Naive thymus-derived CD4-positive, alpha-beta T cell (primary cell): Measurements from ENCODE around the gene PRR16. TPM values are rescaled to one million over a fixed set of nuclear protein-coding genes. Genes with fewer than 3 reads are reported as not detected.

Experiments used
- ATAC-seq: fragments of 150-1000 bp; cut with Tn5 transposase; 2 replicates; pipeline ENCODE4 v1.10.0; 2021; ENCODE audit warnings: mild to moderate bottlenecking, moderate library complexity
- CTCF ChIA-PET: fragments of 350-600 bp; sonication (Branson Sonifier 250); formaldehyde crosslinking; loops from one replicate; lab custom pipeline; 2021; ENCODE audit warnings: antibody characterized with exemption; lab: Charles Lee
- POLR2A ChIA-PET: fragments of 350-600 bp; sonication (Branson Sonifier 250); formaldehyde crosslinking; loops from one replicate; lab custom pipeline; 2021; ENCODE audit warnings: antibody characterized with exemption, inconsistent platforms; lab: Charles Lee
- DNase-seq, 9 donors: peaks; one replicate each; pipeline versions ENCODE4 v3.0.0 to v3.0.0-alpha.2; 2020 to 2022; ENCODE audit warnings: mixed read lengths in 1 of 9
- H3K27ac ChIP-seq: one replicate; pipeline ENCODE4 v1.7.0; 2013; ENCODE audit warnings: mild to moderate bottlenecking, low read depth, low read length, moderate library complexity
- H3K27me3 ChIP-seq, 2 donors: one replicate each; pipeline ENCODE4 v1.7.0; 2013; ENCODE audit warnings: low read length in 2 of 2, mild to moderate bottlenecking in 2 of 2, moderate library complexity in 2 of 2; ENCODE audit not compliant: control insufficient read depth in 2 of 2, insufficient read depth in 2 of 2
- H3K36me3 ChIP-seq, 3 experiments: 1 replicate in 2 of 3; 2 replicates in 1 of 3; pipeline ENCODE4 v1.7.0; 2013; ENCODE audit warnings: low read length in 3 of 3, mild to moderate bottlenecking in 3 of 3, moderate library complexity in 1 of 3; ENCODE audit not compliant: insufficient read depth in 3 of 3, control insufficient read depth in 2 of 3
- H3K4me1 ChIP-seq, 2 donors: one replicate each; pipeline ENCODE4 v1.7.0; 2013; ENCODE audit warnings: low read length in 2 of 2, mild to moderate bottlenecking in 2 of 2, moderate library complexity in 1 of 2; ENCODE audit not compliant: control insufficient read depth in 2 of 2, insufficient read depth in 2 of 2
- H3K4me3 ChIP-seq: 2 replicates; pipeline ENCODE4 v1.7.0; 2013; ENCODE audit warnings: mild to moderate bottlenecking, low read length
- H3K9me3 ChIP-seq, 3 experiments: 1 replicate in 2 of 3; 2 replicates in 1 of 3; pipeline ENCODE4 v1.7.0; 2013; ENCODE audit warnings: low read length in 3 of 3; ENCODE audit not compliant: control insufficient read depth in 2 of 3
- H3K27ac Mint-ChIP-seq, 9 donors: one replicate each; pipeline ENCODE4 v1.8.0; 2020 to 2022; ENCODE audit warnings: mixed read lengths in 9 of 9, mild to moderate bottlenecking in 8 of 9, moderate library complexity in 5 of 9, inconsistent platforms in 2 of 9
- H3K27me3 Mint-ChIP-seq, 5 donors: one replicate each; pipeline ENCODE4 v1.8.0; 2021 to 2022; ENCODE audit warnings: mixed read lengths in 5 of 5, mild to moderate bottlenecking in 1 of 5
- H3K36me3 Mint-ChIP-seq, 5 donors: one replicate each; pipeline ENCODE4 v1.8.0; 2020 to 2022; ENCODE audit warnings: mixed read lengths in 5 of 5, mild to moderate bottlenecking in 3 of 5, inconsistent platforms in 1 of 5
- H3K4me1 Mint-ChIP-seq, 7 donors: one replicate each; pipeline ENCODE4 v1.8.0; 2020 to 2022; ENCODE audit warnings: mixed read lengths in 7 of 7, mild to moderate bottlenecking in 3 of 7, inconsistent platforms in 1 of 7
- H3K4me3 Mint-ChIP-seq, 10 donors: one replicate each; pipeline ENCODE4 v1.8.0; 2020 to 2022; ENCODE audit warnings: mild to moderate bottlenecking in 10 of 10, mixed read lengths in 10 of 10, moderate library complexity in 6 of 10, inconsistent platforms in 2 of 10
- H3K9me3 Mint-ChIP-seq, 11 donors: one replicate each; pipeline ENCODE4 v1.8.0; 2020 to 2022; ENCODE audit warnings: mixed read lengths in 11 of 11, mild to moderate bottlenecking in 4 of 11, inconsistent platforms in 1 of 11, moderate library complexity in 1 of 11
- intact Hi-C, 2 donors: fragments of 100-400 bp; cut with micrococcal nuclease; formaldehyde crosslinking; loops; one replicate each; pipeline ENCODE4 v1.15.1; 2023
- polyA plus RNA-seq, 2 donors: library from polyadenylated mRNA; unstranded; fragments of 300-500 nt; fragmentation: Illumina TruSeq; gene quantifications; one replicate each; pipeline ENCODE4 v1.2.3, GENCODE V29; 2021
- total RNA-seq, 6 experiments: library from RNA in 5 of 6; stranded (reverse) in 5 of 6; gene quantifications; 1 replicate in 5 of 6; 2 replicates in 1 of 6; pipeline ENCODE4 v1.2.3 and lab custom pipeline; 2021 to 2026

PRR16 gene
- total and polyA plus RNA-seq, 7 experiments from 2014 or later = not detected

GRCh38 chr5:120682851-120683250 is 218.8 kb downstream of the PRR16 start:
- ChIA-PET CTCF (no interaction called here), POLR2A (no interaction called here)
- Histone ChIP-seq H3K27me3 (no peaks in the 10 kb centered on the region), H3K36me3 (no peaks in the 10 kb centered on the region), H3K4me1 (no peaks in the 10 kb centered on the region), H3K4me3 (no peak overlapping the region), H3K27ac (no peak overlapping the region), H3K9me3 (no peaks in the 10 kb centered on the region)
- no peaks in the 10 kb centered on the region for H3K4me1 Mint-ChIP-seq
- intact Hi-C loops = no loop called here
- no peaks in the 10 kb centered on the region for H3K36me3 Mint-ChIP-seq
- DNase-seq = no peak
- H3K27ac Mint-ChIP-seq = no peak overlapping the region
- no peaks in the 10 kb centered on the region for H3K27me3 Mint-ChIP-seq
- H3K9me3 Mint-ChIP-seq = peaks cover 0 to 6% (median 2%) of the 10 kb centered on the region in 11 donors
- ATAC-seq = no peak
- H3K4me3 Mint-ChIP-seq = no peak overlapping the region

- no peaks in the 10 kb centered on the region for H3K4me1 Mint-ChIP-seq
- POLR2A ChIA-PET = no interaction called here
- H3K27ac Mint-ChIP-seq = no peak overlapping the region
- Histone ChIP-seq H3K27me3 (no peaks in the 10 kb centered on the region), H3K4me3 (no peak overlapping the region), H3K36me3 (no peaks in the 10 kb centered on the region), H3K27ac (no peak overlapping the region), H3K4me1 (no peaks in the 10 kb centered on the region), H3K9me3 (no peaks in the 10 kb centered on the region)
- CTCF ChIA-PET = no interaction called here
- H3K4me3 Mint-ChIP-seq = no peak overlapping the region
- peaks cover 0 to 8% (median 1%) of the 10 kb centered on the region in 11 donors for H3K9me3 Mint-ChIP-seq
- H3K27me3 Mint-ChIP-seq = no peaks in the 10 kb centered on the region
- intact Hi-C loops = no loop called here
- ATAC-seq (no peak), DNase-seq (no peak)
- H3K36me3 Mint-ChIP-seq = no peaks in the 10 kb centered on the region
Measured at GRCh38 chr5:120683580-120683979, 219.5 kb downstream of the PRR16 start.

GRCh38 chr5:120684213-120684612 is 220.1 kb downstream of the PRR16 start:
- Mint-ChIP-seq H3K9me3 (peaks cover 0 to 15% (median 1%) of the 10 kb centered on the region in 11 donors), H3K4me3 (no peak overlapping the region), H3K27ac (no peak overlapping the region), H3K27me3 (no peaks in the 10 kb centered on the region), H3K36me3 (no peaks in the 10 kb centered on the region), H3K4me1 (no peaks in the 10 kb centered on the region)
- H3K36me3 ChIP-seq = no peaks in the 10 kb centered on the region
- ChIA-PET CTCF (no interaction called here), POLR2A (no interaction called here)
- no peaks in the 10 kb centered on the region for H3K4me1 ChIP-seq
- no peaks in the 10 kb centered on the region for H3K27me3 ChIP-seq
- no peak overlapping the region for H3K27ac ChIP-seq
- H3K4me3 ChIP-seq = no peak overlapping the region
- H3K9me3 ChIP-seq = no peaks in the 10 kb centered on the region
- DNase-seq (no peak), ATAC-seq (no peak)
- intact Hi-C loops = no loop called here

GRCh38 chr5:120684749-120685415 is 220.8 kb downstream of the PRR16 start:
- Histone ChIP-seq H3K9me3 (no peaks in the 10 kb centered on the region), H3K36me3 (no peaks in the 10 kb centered on the region), H3K27ac (no peak overlapping the region), H3K27me3 (no peaks in the 10 kb centered on the region), H3K4me1 (no peaks in the 10 kb centered on the region), H3K4me3 (no peak overlapping the region)
- no peaks in the 10 kb centered on the region for H3K4me1 Mint-ChIP-seq
- POLR2A ChIA-PET = no interaction called here
- H3K4me3 Mint-ChIP-seq = no peak overlapping the region
- DNase-seq = no peak
- CTCF ChIA-PET = no interaction called here
- H3K27ac Mint-ChIP-seq = no peak overlapping the region
- H3K36me3 Mint-ChIP-seq = no peaks in the 10 kb centered on the region
- no peaks in the 10 kb centered on the region for H3K27me3 Mint-ChIP-seq
- H3K9me3 Mint-ChIP-seq = peaks cover 0 to 15% (median 1%) of the 10 kb centered on the region in 11 donors
- intact Hi-C loops = no loop called here
- ATAC-seq = no peak

GRCh38 chr5:120690621-120691407 is 226.7 kb downstream of the PRR16 start:
- no peaks in the 10 kb centered on the region for H3K4me1 ChIP-seq
- ChIA-PET POLR2A (no interaction called here), CTCF (no interaction called here)
- H3K4me3 ChIP-seq = no peak overlapping the region
- H3K27me3 ChIP-seq = no peaks in the 10 kb centered on the region
- Mint-ChIP-seq H3K4me3 (no peak overlapping the region), H3K27me3 (no peaks in the 10 kb centered on the region), H3K36me3 (no peaks in the 10 kb centered on the region), H3K9me3 (peaks cover 0 to 13% (median 0%) of the 10 kb centered on the region in 11 donors), H3K4me1 (no peaks in the 10 kb centered on the region), H3K27ac (no peak overlapping the region)
- intact Hi-C loops = no loop called here
- H3K36me3 ChIP-seq = no peaks in the 10 kb centered on the region
- no peaks in the 10 kb centered on the region for H3K9me3 ChIP-seq
- H3K27ac ChIP-seq = no peak overlapping the region
- ATAC-seq (no peak), DNase-seq (no peak)

DNA sequence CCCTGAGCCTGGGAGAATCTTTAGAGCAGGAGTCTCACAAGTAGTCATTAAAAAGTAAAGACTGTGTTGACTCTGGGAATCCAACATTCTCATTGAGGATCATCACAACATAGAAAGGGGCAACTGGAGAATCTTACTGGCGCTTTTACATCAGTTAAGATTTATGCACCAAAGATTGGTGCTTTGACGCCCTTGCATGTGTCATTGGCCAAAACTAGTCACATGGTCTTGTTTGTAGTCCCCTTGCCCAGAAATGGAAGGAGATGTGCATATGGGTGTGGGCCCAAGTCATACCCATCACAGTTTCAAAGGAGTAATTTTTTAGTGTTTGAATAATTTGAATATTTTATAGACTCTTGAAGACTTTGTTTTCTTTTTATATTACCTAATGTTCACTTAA is 228.2 kb downstream of the PRR16 start:
- ChIA-PET CTCF (no interaction called here), POLR2A (no interaction called here)
- no peaks in the 10 kb centered on the region for H3K27me3 ChIP-seq
- Mint-ChIP-seq H3K27ac (no peak overlapping the region), H3K9me3 (peaks cover 0 to 13% (median 0%) of the 10 kb centered on the region in 11 donors), H3K4me1 (no peaks in the 10 kb centered on the region), H3K27me3 (no peaks in the 10 kb centered on the region), H3K36me3 (no peaks in the 10 kb centered on the region), H3K4me3 (no peak overlapping the region)
- H3K4me1 ChIP-seq = no peaks in the 10 kb centered on the region
- no peak for ATAC-seq
- H3K27ac ChIP-seq = no peak overlapping the region
- intact Hi-C loops = no loop called here
- H3K9me3 ChIP-seq = no peaks in the 10 kb centered on the region
- no peak overlapping the region for H3K4me3 ChIP-seq
- no peak for DNase-seq
- no peaks in the 10 kb centered on the region for H3K36me3 ChIP-seq
